H1 (cell line): ENCODE data around the gene ITGAE. TPM values are rescaled to one million over a fixed set of nuclear protein-coding genes. Genes with fewer than 3 reads are reported as not detected.

Source experiments
- CTCF ChIA-PET: fragments of 300-600 bp; sonication (Branson Sonifier 250); formaldehyde crosslinking; loops from one replicate; lab custom pipeline; 2021; ENCODE audit not compliant: partially characterized antibody; lab: Charles Lee
- POLR2A ChIA-PET: fragments of 300-600 bp; sonication (Branson Sonifier 250); formaldehyde crosslinking; loops from one replicate; lab custom pipeline; 2021; ENCODE audit warnings: inconsistent platforms; ENCODE audit not compliant: partially characterized antibody; lab: Charles Lee
- DNase-seq, 2 experiments: peaks; one replicate each; pipeline versions ENCODE4 v3.0.0 to v3.0.0-alpha.2; 2010 to 2022; ENCODE audit warnings: low spot score in 2 of 2, low read depth in 1 of 2, mixed read lengths in 1 of 2
- FAIRE-seq: peaks from 2 replicates; lab custom pipeline; 2011; peaks lifted over from hg19 to GRCh38; lab: Jason Lieb, UNC
- H2AFZ ChIP-seq: 2 replicates; pipeline ENCODE4 v1.8.1; 2012; ENCODE audit warnings: low read length, inconsistent platforms
- H2AK5ac ChIP-seq: 2 replicates; pipeline ENCODE4 v1.6.1; 2013; ENCODE audit warnings: low read depth, low read length
- H2BK120ac ChIP-seq: replicated peaks from 2 replicates; pipeline ENCODE3; 2013; ENCODE audit warnings: low read depth, low read length, inconsistent platforms
- H2BK12ac ChIP-seq: 2 replicates; pipeline ENCODE4 v1.6.1; 2013; ENCODE audit warnings: low read depth, low read length
- H2BK15ac ChIP-seq: 2 replicates; pipeline ENCODE4 v1.6.1; 2013; ENCODE audit warnings: low read length
- H2BK20ac ChIP-seq: 2 replicates; pipeline ENCODE4 v1.6.1; 2013; ENCODE audit warnings: low read length
- H2BK5ac ChIP-seq: 2 replicates; pipeline ENCODE4 v1.6.1; 2013; ENCODE audit warnings: low read depth, low read length
- H3K14ac ChIP-seq: 2 replicates; pipeline ENCODE4 v1.6.1; 2013; ENCODE audit warnings: inconsistent platforms; ENCODE audit not compliant: insufficient read length
- H3K18ac ChIP-seq: 2 replicates; pipeline ENCODE4 v1.6.1; 2013; ENCODE audit warnings: low read length; ENCODE audit errors: extremely low read depth
- H3K23ac ChIP-seq: 2 replicates; pipeline ENCODE4 v1.6.1; 2013; ENCODE audit warnings: inconsistent platforms; ENCODE audit not compliant: insufficient read length
- H3K23me2 ChIP-seq: 2 replicates; pipeline ENCODE4 v1.6.1; 2013; ENCODE audit warnings: low read depth, low read length
- H3K27ac ChIP-seq: 2 replicates; pipeline ENCODE4 v1.6.1; 2011; ENCODE audit warnings: low read depth, low read length, inconsistent platforms
- H3K27me3 ChIP-seq, 4 experiments: replicated peaks in 1 of 4; 1 replicate in 1 of 4; 2 replicates in 3 of 4; pipeline versions ENCODE4 v1.6.1 to v1.8.1; 2011 to 2013; ENCODE audit warnings: low read length in 3 of 4, mild to moderate bottlenecking in 3 of 4, inconsistent platforms in 2 of 4, mixed read lengths in 2 of 4, moderate library complexity in 1 of 4; ENCODE audit not compliant: control insufficient read depth in 3 of 4, insufficient read depth in 3 of 4; ENCODE audit errors: extremely low read depth in 1 of 4
- H3K36me3 ChIP-seq, 4 experiments: 2 replicates each; pipeline versions ENCODE4 v1.6.1 to v1.8.1; 2011 to 2013; ENCODE audit warnings: mild to moderate bottlenecking in 4 of 4, low read length in 3 of 4, moderate library complexity in 2 of 4, control low read depth in 1 of 4, inconsistent platforms in 1 of 4; ENCODE audit not compliant: insufficient read depth in 4 of 4, control insufficient read depth in 2 of 4
- H3K4ac ChIP-seq: replicated peaks from 2 replicates; pipeline ENCODE3; 2013; ENCODE audit warnings: low read length, low read depth, mixed read lengths, inconsistent platforms; ENCODE audit not compliant: insufficient read length
- H3K4me1 ChIP-seq, 4 experiments: replicated peaks in 1 of 4; 1 replicate in 1 of 4; 2 replicates in 3 of 4; pipeline versions ENCODE4 v1.6.1 to v1.8.1; 2011 to 2013; ENCODE audit warnings: low read length in 3 of 4, inconsistent platforms in 2 of 4, mixed read lengths in 1 of 4; ENCODE audit not compliant: insufficient read depth in 4 of 4, control insufficient read depth in 3 of 4
- H3K4me2 ChIP-seq, 2 experiments: 2 replicates each; pipeline versions ENCODE4 v1.6.1 to v1.8.1; 2011 to 2013; ENCODE audit warnings: low read depth in 2 of 2, low read length in 2 of 2, control low read depth in 1 of 2, inconsistent platforms in 1 of 2, mild to moderate bottlenecking in 1 of 2; ENCODE audit not compliant: insufficient read depth in 1 of 2
- H3K4me3 ChIP-seq, 4 experiments: fragments of 200-600, 300-600 bp in 1 of 4; sonication (generic), shearing (Covaris generic), sonication (Bioruptor Twin) in 1 of 4; 2 replicates each; pipeline versions ENCODE4 v1.5.1 to v1.8.1; 2011 to 2016; ENCODE audit warnings: low read length in 4 of 4, low read depth in 3 of 4, control low read depth in 2 of 4, inconsistent platforms in 2 of 4, mild to moderate bottlenecking in 2 of 4, mixed read lengths in 1 of 4, moderate library complexity in 1 of 4; ENCODE audit not compliant: insufficient read depth in 2 of 4; ENCODE audit errors: extremely low read depth in 1 of 4
- H3K56ac ChIP-seq: replicated peaks from 2 replicates; pipeline ENCODE3; 2013; ENCODE audit warnings: low read depth, mild to moderate bottlenecking, mixed read lengths, low read length, inconsistent platforms; ENCODE audit not compliant: insufficient read length
- H3K79me1 ChIP-seq: 2 replicates; pipeline ENCODE4 v1.6.1; 2013; ENCODE audit warnings: low read depth, low read length, control low read depth
- H3K79me2 ChIP-seq, 2 experiments: 2 replicates each; pipeline versions ENCODE4 v1.6.1 to v1.8.1; 2012 to 2013; ENCODE audit warnings: low read length in 2 of 2, mild to moderate bottlenecking in 2 of 2, inconsistent platforms in 1 of 2; ENCODE audit not compliant: insufficient read depth in 2 of 2, control insufficient read depth in 1 of 2
- H3K9ac ChIP-seq, 4 experiments: replicated peaks in 1 of 4; 1 replicate in 1 of 4; 2 replicates in 3 of 4; pipeline versions ENCODE4 v1.6.1 to v1.8.1; 2011 to 2013; ENCODE audit warnings: low read depth in 3 of 4, low read length in 3 of 4, control low read depth in 2 of 4, mild to moderate bottlenecking in 2 of 4, moderate library complexity in 2 of 4, inconsistent platforms in 1 of 4; ENCODE audit errors: extremely low read depth in 1 of 4
- H3K9me3 ChIP-seq, 2 experiments: 2 replicates each; pipeline versions ENCODE4 v1.6.1 to v1.8.1; 2012 to 2013; ENCODE audit warnings: mild to moderate bottlenecking in 2 of 2, moderate library complexity in 2 of 2, control low read depth in 1 of 2, inconsistent platforms in 1 of 2, low read depth in 1 of 2, low read length in 1 of 2, mixed read lengths in 1 of 2; ENCODE audit not compliant: insufficient read depth in 2 of 2
- H4K20me1 ChIP-seq, 2 experiments: replicated peaks in 1 of 2; 2 replicates each; pipeline versions ENCODE3 to v1.8.1; 2011 to 2013; ENCODE audit warnings: inconsistent platforms in 2 of 2, low read length in 2 of 2, mild to moderate bottlenecking in 1 of 2; ENCODE audit not compliant: insufficient read depth in 2 of 2, control insufficient read depth in 1 of 2
- H4K5ac ChIP-seq: 2 replicates; pipeline ENCODE4 v1.6.1; 2013; ENCODE audit warnings: low read length, low read depth, mixed read lengths, inconsistent platforms; ENCODE audit not compliant: insufficient read length
- H4K8ac ChIP-seq: 2 replicates; pipeline ENCODE4 v1.8.0; 2013; ENCODE audit warnings: mild to moderate bottlenecking, moderate library complexity, low read length, inconsistent platforms; ENCODE audit not compliant: insufficient read depth; ENCODE audit errors: extremely low read depth
- H4K91ac ChIP-seq: replicated peaks from 2 replicates; pipeline ENCODE3; 2013; ENCODE audit warnings: low read length, mixed read lengths, inconsistent platforms; ENCODE audit not compliant: insufficient read length
- CBX8 ChIP-seq: fragments of 300-800, 300-1000 bp; sonication (generic); IDR thresholded peaks from 2 replicates; pipeline ENCODE4 v1.7.1; 2016; ENCODE audit warnings: low read depth, low read length, borderline replicate concordance
- CEBPB ChIP-seq: IDR thresholded peaks from 2 replicates; pipeline ENCODE4 v1.6.1; 2012; ENCODE audit warnings: low read depth, low read length
- CHD1 ChIP-seq: IDR thresholded peaks from 2 replicates; pipeline ENCODE4 v1.6.1; 2012; ENCODE audit warnings: low read depth, low read length, improper control_type of control experiment
- CREB1 ChIP-seq: IDR thresholded peaks from 2 replicates; pipeline ENCODE4 v1.6.1; 2012; ENCODE audit warnings: inconsistent platforms
- CTBP2 ChIP-seq: IDR thresholded peaks from 2 replicates; pipeline ENCODE4 v1.7.0; 2011; ENCODE audit warnings: borderline replicate concordance, mild to moderate bottlenecking, moderate library complexity, mixed read lengths, low read length; ENCODE audit not compliant: insufficient read depth, insufficient read length
- E2F6 ChIP-seq: IDR thresholded peaks from 2 replicates; pipeline ENCODE4 v1.6.1; 2012; ENCODE audit warnings: inconsistent platforms
- EZH2 ChIP-seq: fragments of 200-600 bp; sonication (generic); IDR thresholded peaks from 2 replicates; pipeline ENCODE4 v1.7.1; 2012; ENCODE audit warnings: low read depth, mild to moderate bottlenecking, moderate library complexity, low read length, inconsistent platforms; ENCODE audit not compliant: severe bottlenecking
- GTF2F1 ChIP-seq: IDR thresholded peaks from 2 replicates; pipeline ENCODE4 v1.6.1; 2012; ENCODE audit warnings: low read depth, low read length, improper control_type of control experiment, borderline replicate concordance
- RFX5 ChIP-seq: IDR thresholded peaks from 2 replicates; pipeline ENCODE4 v1.6.1; 2011; ENCODE audit warnings: low read depth, low read length, improper control_type of control experiment, borderline replicate concordance
- SIRT6 ChIP-seq: IDR thresholded peaks from one replicate; pipeline ENCODE4 v1.7.1; 2012; ENCODE audit warnings: low read length, inconsistent platforms
- SIX5 ChIP-seq: IDR thresholded peaks from 2 replicates; pipeline ENCODE4 v1.6.1; 2011; ENCODE audit warnings: mild to moderate bottlenecking, low read depth, low read length
- SP2 ChIP-seq: IDR thresholded peaks from 2 replicates; pipeline ENCODE4 v1.6.1; 2012; ENCODE audit warnings: mild to moderate bottlenecking, low read length, inconsistent platforms
- SP4 ChIP-seq: IDR thresholded peaks from 2 replicates; pipeline ENCODE4 v1.6.1; 2012; ENCODE audit warnings: low read length, inconsistent platforms
- TCF12 ChIP-seq: IDR thresholded peaks from 2 replicates; pipeline ENCODE4 v1.6.1; 2011; ENCODE audit warnings: low read depth, mild to moderate bottlenecking, low read length
- WGBS, 2 experiments: shearing (Covaris generic) in 1 of 2; methylation state at CpG; one replicate each; pipeline versions ENCODE4 v1.1.6 to v1.1.7; 2013 to 2015; ENCODE audit warnings: low lambda C conversion rate in 2 of 2, mixed read lengths in 2 of 2, inconsistent platforms in 1 of 2, low coverage in 1 of 2, missing lambda C conversion rate in 1 of 2; ENCODE audit not compliant: insufficient replicate concordance in 2 of 2, insufficient coverage in 1 of 2, insufficient read length in 1 of 2; ENCODE audit errors: extremely low coverage in 1 of 2, missing lambda C conversion rate in 1 of 2; 5-methylcytosine and 5-hydroxymethylcytosine counted together
- polyA plus RNA-seq, 7 experiments: library from polyadenylated mRNA; depleted of rRNA in 3 of 7; stranded (reverse) in 5 of 7; unstranded in 2 of 7; fragments of >200 nt in 5 of 7; fragments of 200-250 nt in 2 of 7; gene quantifications; 1 replicate in 5 of 7; 2 replicates in 1 of 7; 4 replicates in 1 of 7; pipeline versions ENCODE4 v1.2.1 to v1.2.3, GENCODE V29; 2011 to 2013; ENCODE audit warnings: missing spikeins in 2 of 7, mixed read lengths in 2 of 7
- total RNA-seq: library from RNA; stranded (reverse); fragmentation: NEBNext Ultra II Directional; extraction: Animal tissue kit (Norgen Biotek cat#: 25700); gene quantifications from 2 replicates; pipeline ENCODE4 v1.2.1, GENCODE V29; 2021

ITGAE gene
- total and polyA plus RNA-seq, 2 of the 8 experiments (the other 6 are each of a cell fraction or from before 2014, with no cell fraction given), result 23.2 to 43.1 TPM

- no peak overlapping the region for H3K14ac ChIP-seq
- no peak overlapping the region for H3K18ac ChIP-seq
- no peaks in the 10 kb centered on the region for H3K9me3 ChIP-seq
- no peak overlapping the region for H2BK120ac ChIP-seq
- H3K27ac ChIP-seq, result no peak overlapping the region
- DNase-seq, result no peak
- H3K23ac ChIP-seq, result no peak overlapping the region
- no peak overlapping the region for H3K4me3 ChIP-seq
- no peaks in the 10 kb centered on the region for H3K23me2 ChIP-seq
- no peak overlapping the region for H2AK5ac ChIP-seq
- ChIA-PET CTCF (interaction anchor here (0.6 to 3.8 kb wide), 9 partner anchors 25 to 117 kb away, joined by 3 to 32 read pairs (median 3); partner anchors contain the start of gene NCBP3), POLR2A (interaction anchor here (1.0 kb wide), 1 partner anchor 57 kb away, joined by 4 read pairs; no protein-coding TSS in a partner anchor)
- H2BK5ac ChIP-seq, result no peak overlapping the region
- peaks cover 2 to 5% of the 10 kb centered on the region in 2 experiments for H4K20me1 ChIP-seq
- no peak overlapping the region for H2BK12ac ChIP-seq
- WGBS, 2 experiments, result 92% methylated on average over 9 of the region's 9 CpGs; no CpG with 5 or more reads in 1 of the 2 experiments
- no peak overlapping the region for H4K5ac ChIP-seq
- H4K91ac ChIP-seq, result no peak overlapping the region
- no peaks in the 10 kb centered on the region for H3K79me1 ChIP-seq
- H3K4ac ChIP-seq, result no peak overlapping the region
- H3K9ac ChIP-seq, result no peak overlapping the region
- H2BK15ac ChIP-seq, result no peak overlapping the region
- FAIRE-seq, result no peak
- no peak overlapping the region for H3K4me2 ChIP-seq
- H4K8ac ChIP-seq, result no peak overlapping the region
- no peaks in the 10 kb centered on the region for H3K27me3 ChIP-seq
- no peak overlapping the region for H3K56ac ChIP-seq
- H2BK20ac ChIP-seq, result no peak overlapping the region
- H3K4me1 ChIP-seq, result no peaks in the 10 kb centered on the region; a peak in 1 of 7 replicates
- no peaks in the 10 kb centered on the region for H3K79me2 ChIP-seq
- H3K36me3 ChIP-seq, result 0 out of 8 replicates have a peak, but pooled peaks cover 0 to 2% (median 0%) of the 10 kb centered on the region in 4 experiments
- H2AFZ ChIP-seq, result no peak overlapping the region
- TF ChIP-seq TCF12, result no peak
- TF ChIP-seq SP2, result no peak
- no peak for TF ChIP-seq CTBP2
- no peak for TF ChIP-seq SIRT6
- TF ChIP-seq CBX8, result no peak
- TF ChIP-seq GTF2F1, result no peak
- TF ChIP-seq EZH2, result no peak
- TF ChIP-seq SP4, result no peak
- TF ChIP-seq RFX5, result no peak
- no peak for TF ChIP-seq CEBPB
- no peak for TF ChIP-seq E2F6
- no peak for TF ChIP-seq CREB1
- no peak for TF ChIP-seq SIX5
- no peak for TF ChIP-seq CHD1
Measured at GRCh38 chr17:3796822-3797170, 4.2 kb downstream of the ITGAE start.
